Stimulated activated naive CD8-positive, alpha-beta T cell treated with anti-CD3 and anti-CD28 coated beads, Interleukin-15, amount 100 ng/mL, for 72 hours (primary cell): ENCODE data around the gene EHD4.

ENCODE experiments used
- ATAC-seq: fragments of 150-1000 bp; cut with Tn5 transposase; 2 replicates; pipeline ENCODE4 v1.10.0; 2021; ENCODE audit warnings: mild to moderate bottlenecking, moderate library complexity
- DNase-seq, 2 donors: peaks; one replicate each; pipeline ENCODE4 v3.0.0; 2021 to 2022
- H3K27ac Mint-ChIP-seq, 2 donors: one replicate each; pipeline ENCODE4 v1.8.0; 2022; ENCODE audit warnings: mild to moderate bottlenecking in 2 of 2, mixed read lengths in 2 of 2, moderate library complexity in 2 of 2
- H3K27me3 Mint-ChIP-seq: one replicate; pipeline ENCODE4 v1.8.0; 2022; ENCODE audit warnings: mixed read lengths
- H3K4me1 Mint-ChIP-seq: one replicate; pipeline ENCODE4 v1.8.0; 2022; ENCODE audit warnings: mild to moderate bottlenecking, mixed read lengths
- H3K4me3 Mint-ChIP-seq, 2 donors: one replicate each; pipeline ENCODE4 v1.8.0; 2022; ENCODE audit warnings: mild to moderate bottlenecking in 2 of 2, mixed read lengths in 2 of 2, moderate library complexity in 1 of 2
- H3K9me3 Mint-ChIP-seq, 2 donors: one replicate each; pipeline ENCODE4 v1.8.0; 2022; ENCODE audit warnings: mixed read lengths in 2 of 2

The EHD4 gene

DNA sequence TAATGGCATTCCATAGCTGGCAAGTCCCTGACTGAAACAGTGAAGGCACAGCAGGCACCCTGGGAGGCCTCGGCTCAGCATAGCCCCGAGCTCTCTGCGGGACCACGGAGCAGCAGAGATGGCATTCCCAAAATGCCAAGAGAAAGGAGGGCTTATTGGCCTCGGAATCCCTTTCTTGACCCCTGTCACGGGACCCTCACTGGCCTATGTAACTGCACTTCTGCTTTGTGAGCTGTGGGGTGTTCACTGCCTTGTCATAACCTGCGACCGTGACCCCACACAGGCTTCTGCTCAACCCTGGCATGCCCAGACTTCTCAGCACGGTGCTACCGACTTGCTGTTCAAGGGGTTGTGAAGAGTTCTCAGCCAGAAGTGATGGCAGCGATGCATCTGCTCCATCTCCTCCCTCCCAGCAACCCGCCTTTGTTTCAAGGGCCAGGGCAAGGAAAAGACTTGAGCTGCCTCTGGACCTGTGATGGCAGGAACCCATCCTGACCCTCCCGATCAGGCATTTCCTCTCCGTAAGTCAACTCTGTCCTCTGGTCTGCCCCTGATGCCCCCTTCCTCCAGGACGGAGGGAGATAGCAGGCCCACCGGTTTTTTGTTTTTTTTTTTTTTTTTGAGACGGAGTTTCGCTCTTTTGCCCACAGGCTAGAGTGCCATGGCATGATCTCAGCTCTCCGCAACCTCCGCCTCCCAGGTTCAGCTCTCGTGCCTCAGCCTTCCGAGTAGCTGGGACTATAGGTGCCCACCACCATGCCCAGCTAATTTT lies 30.5 kb downstream of the EHD4 start:
- no peak for DNase-seq
- Mint-ChIP-seq H3K9me3 (no peaks in the 10 kb centered on the region), H3K4me1 (peaks cover 29% of the 10 kb centered on the region), H3K4me3 (no peak overlapping the region), H3K27me3 (no peaks in the 10 kb centered on the region), H3K27ac (no peak overlapping the region)
- ATAC-seq: no peak

DNA sequence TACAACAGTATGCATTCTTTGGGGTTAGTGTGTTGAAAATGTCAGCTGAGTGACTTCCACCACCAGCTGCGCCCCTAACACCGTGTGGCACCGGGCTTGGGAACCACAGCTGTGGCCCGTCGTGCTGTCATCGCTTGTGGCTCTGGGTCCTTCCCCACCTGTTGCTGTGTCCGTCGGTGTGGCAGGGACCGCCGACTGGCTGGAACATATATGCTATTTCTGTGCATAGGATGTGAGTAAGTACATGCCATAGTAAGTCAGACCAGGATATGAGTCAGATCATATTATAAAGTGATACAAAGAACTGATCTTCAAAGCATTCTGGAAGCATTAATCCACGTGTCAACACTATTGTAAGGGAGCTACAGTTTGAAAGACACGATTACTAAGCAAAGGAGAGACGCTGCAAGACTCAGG lies 31.9 kb downstream of the EHD4 start:
- Mint-ChIP-seq H3K9me3 (no peaks in the 10 kb centered on the region), H3K27ac (peak overlapping the region in 1 of 2 donors; percentile 75), H3K27me3 (no peaks in the 10 kb centered on the region), H3K4me1 (peaks cover 43% of the 10 kb centered on the region), H3K4me3 (no peak overlapping the region)
- peak; percentile 7 to 56 for DNase-seq
- ATAC-seq: peak; percentile 77

DNA sequence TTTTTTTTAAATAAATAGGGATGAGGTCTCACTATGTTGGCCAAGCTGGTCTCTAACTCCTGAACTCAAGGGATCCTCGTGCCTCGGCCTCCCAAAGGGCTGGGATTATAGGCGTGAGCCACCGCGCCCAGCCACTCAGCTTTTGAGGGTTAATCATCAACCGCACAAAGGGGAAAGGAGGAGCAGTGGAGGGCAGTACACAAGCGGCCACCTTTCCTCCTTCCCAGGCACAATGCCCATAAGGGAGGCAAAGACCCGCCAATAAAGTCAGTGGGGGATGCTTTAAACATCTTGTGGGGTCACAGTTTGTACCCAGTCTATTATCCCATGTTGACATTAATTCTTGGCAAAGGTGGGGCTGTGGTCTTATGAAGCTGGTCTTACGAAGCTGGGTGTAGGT lies 32.4 kb downstream of the EHD4 start:
- Mint-ChIP-seq H3K27me3 (no peaks in the 10 kb centered on the region), H3K4me1 (peaks cover 47% of the 10 kb centered on the region), H3K9me3 (no peaks in the 10 kb centered on the region), H3K27ac (peak overlapping the region in 1 of 2 donors; percentile 20), H3K4me3 (no peak overlapping the region)
- no peak for DNase-seq
- no peak for ATAC-seq

DNA sequence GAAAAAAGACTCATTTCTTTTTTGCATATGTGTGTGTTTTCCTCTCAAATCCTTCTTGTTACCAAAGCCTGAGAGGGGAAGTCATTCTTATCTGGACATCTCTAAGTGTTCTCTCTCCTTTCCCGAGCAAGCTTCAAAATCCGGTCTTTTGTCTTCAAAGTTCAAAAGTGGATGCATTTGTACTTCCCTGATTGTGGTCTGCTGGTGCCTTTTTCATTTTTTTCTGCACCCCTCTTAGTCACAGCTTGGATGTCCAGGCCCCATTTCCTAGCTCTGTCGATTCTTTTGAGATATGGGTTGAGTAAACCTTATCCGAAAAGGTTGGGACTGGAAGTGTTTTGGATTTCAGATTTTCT lies 34.8 kb downstream of the EHD4 start:
- Mint-ChIP-seq H3K4me1 (peaks cover 72% of the 10 kb centered on the region), H3K27me3 (no peaks in the 10 kb centered on the region)

DNA sequence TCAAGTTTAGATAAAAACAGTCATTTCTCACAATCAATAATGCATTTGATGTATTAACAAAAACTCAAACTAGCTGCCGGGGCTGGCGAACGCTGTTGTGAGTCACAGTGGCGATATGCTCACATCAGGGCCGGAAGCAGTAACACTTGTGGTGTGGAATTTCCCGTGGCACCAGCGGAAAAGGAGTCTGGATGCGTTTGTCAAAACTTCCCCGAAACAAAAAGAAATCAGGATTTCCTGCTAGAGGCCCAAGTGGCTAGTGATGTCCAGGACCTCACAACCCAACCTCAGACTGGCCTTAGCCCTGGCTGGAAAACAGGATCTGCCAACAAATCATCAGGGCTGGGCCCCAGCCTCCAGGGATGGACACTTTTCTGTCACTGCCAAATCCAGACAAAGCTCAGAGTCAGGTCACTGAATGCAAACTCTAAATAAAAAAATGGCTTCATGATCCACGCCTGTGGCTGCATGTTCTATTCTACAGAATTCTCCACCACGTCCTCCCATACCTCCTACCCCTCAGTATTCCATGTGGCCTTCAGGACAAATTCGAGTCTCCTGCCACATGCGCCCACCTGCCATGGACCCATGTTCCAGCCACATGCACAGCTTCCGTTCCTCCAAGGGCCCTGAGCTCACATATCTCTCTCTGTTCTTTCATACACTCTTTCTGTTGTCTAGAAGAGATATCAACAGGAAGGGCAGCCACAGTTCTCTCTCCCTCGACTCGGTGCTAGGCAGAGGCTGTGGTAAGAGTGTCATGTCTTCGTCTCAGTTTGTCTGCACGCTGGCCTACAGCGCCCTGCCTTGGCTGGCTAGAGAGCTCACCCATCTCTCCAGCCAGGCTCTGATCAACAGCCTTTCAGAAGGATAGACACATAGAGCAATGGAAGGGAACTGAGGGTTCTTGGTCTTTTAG lies 35.4 kb downstream of the EHD4 start:
- Mint-ChIP-seq H3K27ac (peak overlapping the region; percentile 97 to 98), H3K4me1 (peaks cover 75% of the 10 kb centered on the region), H3K4me3 (peak overlapping the region; percentile 72 to 74), H3K27me3 (no peaks in the 10 kb centered on the region), H3K9me3 (no peaks in the 10 kb centered on the region)
- ATAC-seq (peak; percentile 82), DNase-seq (peak; percentile 52 to 75)

More for the DNA sequence above, 34.8 kb downstream of the EHD4 start:
- Mint-ChIP-seq H3K27ac (peak overlapping the region; percentile 97 to 98), H3K4me3 (peak overlapping the region; percentile 72 to 74), H3K9me3 (no peaks in the 10 kb centered on the region)
- no peak for DNase-seq
- ATAC-seq: no peak

DNA sequence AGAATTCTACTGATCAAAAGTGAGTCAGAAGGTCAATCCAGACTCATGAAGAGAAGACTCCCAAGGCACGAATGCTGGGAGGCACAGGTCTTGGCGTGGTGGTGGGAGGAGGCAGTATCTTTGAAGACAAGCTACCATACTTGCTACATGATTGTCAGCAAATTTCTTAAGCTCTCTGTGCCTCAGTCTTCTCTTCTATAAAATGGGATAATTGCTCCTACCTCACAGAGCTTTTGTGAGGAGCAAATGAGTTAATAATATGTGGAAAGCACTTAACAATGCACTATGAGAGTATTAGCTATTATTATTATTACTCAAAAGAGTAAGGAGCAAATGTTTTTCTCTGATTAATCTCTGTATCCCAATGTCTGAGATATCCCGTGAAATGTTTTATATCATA lies 36.2 kb downstream of the EHD4 start:
- H3K4me1 Mint-ChIP-seq: peaks cover 73% of the 10 kb centered on the region
- H3K4me3 Mint-ChIP-seq: peak overlapping the region; percentile 72 to 74

DNA sequence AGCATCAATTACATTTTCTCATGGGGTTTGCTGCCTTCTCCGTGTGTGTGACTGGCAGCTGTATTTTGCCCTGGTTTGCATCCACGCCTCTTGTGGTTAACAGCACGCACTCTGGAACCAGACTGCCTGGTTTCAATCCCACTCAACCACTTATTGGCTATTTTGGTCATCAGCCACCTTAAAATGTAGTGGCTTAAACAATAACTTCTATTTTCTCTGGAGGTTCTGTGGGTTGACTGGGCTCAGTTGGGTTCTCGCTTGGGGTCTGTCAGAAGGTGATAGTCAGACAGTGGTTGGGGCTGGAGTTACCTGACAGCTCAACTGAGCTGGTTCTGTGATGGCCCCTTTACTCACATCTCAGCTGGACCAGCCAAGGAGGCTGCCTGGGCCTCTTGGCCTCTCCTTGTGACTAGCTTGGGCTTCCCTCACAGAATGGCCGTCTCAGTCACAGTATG lies 36.8 kb downstream of the EHD4 start:
- H3K9me3 Mint-ChIP-seq: no peaks in the 10 kb centered on the region
- DNase-seq: peak; percentile 7 to 45
- ATAC-seq: peak; percentile 39
- H3K27me3 Mint-ChIP-seq: no peaks in the 10 kb centered on the region
- H3K4me3 Mint-ChIP-seq: peak overlapping the region; percentile 63 to 72
- H3K4me1 Mint-ChIP-seq: peaks cover 69% of the 10 kb centered on the region
- H3K27ac Mint-ChIP-seq: peak overlapping the region; percentile 97

More for the DNA sequence above, 36.2 kb downstream of the EHD4 start:
- Mint-ChIP-seq H3K27me3 (no peaks in the 10 kb centered on the region), H3K9me3 (no peaks in the 10 kb centered on the region), H3K27ac (peak overlapping the region; percentile 97 to 98)
- DNase-seq: no peak
- ATAC-seq: no peak

DNA sequence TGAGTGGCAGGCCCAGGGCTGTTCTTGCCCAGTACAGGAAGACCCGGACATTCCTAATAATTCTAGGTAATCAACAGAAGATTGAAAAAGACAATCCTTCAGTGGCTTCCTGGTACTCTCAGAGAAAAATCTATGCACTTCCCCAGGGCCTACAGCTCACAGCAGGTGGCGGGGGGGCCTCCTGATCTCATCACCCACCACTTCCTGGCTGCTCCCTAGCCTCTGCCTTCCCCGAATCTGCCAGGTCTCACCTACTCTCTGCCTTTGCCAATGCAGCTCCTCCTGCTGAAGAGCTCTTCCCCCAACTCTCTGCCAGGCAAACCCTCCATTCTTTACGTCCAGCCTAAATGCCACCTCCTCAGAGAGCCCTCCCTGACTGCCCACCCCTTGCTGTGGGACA lies 37.5 kb downstream of the EHD4 start:
- peaks cover 69% of the 10 kb centered on the region for H3K4me1 Mint-ChIP-seq
- peak overlapping the region; percentile 63 to 72 for H3K4me3 Mint-ChIP-seq
- no peaks in the 10 kb centered on the region for H3K27me3 Mint-ChIP-seq
- DNase-seq: peak; percentile 38 to 52
- H3K9me3 Mint-ChIP-seq: no peaks in the 10 kb centered on the region
- peak; percentile 72 for ATAC-seq
- H3K27ac Mint-ChIP-seq: peak overlapping the region; percentile 97

DNA sequence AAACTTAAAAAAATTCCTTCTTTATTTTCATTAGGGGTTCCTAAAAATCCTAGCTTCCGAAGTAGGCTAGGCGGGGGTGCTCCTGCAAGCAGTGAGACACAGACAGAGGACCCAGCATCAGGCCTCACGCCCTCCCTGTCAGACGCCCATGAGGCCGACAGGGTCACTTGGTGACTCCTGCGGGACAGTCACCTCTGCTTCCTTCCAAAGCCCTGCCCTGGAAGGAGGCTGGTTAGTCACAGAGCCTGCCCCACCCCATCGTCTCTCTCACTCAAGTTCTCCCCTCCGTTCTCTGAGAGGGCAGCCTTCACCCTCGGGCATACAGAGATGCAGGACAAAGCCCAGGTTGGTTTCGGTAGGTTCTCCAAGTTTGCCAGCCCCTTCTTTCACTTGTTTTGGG lies 38.6 kb downstream of the EHD4 start:
- DNase-seq (no peak), ATAC-seq (no peak)
- Mint-ChIP-seq H3K4me3 (no peak overlapping the region), H3K27ac (peak overlapping the region; percentile 43 to 97), H3K27me3 (no peaks in the 10 kb centered on the region), H3K9me3 (no peaks in the 10 kb centered on the region), H3K4me1 (peaks cover 80% of the 10 kb centered on the region)

DNA sequence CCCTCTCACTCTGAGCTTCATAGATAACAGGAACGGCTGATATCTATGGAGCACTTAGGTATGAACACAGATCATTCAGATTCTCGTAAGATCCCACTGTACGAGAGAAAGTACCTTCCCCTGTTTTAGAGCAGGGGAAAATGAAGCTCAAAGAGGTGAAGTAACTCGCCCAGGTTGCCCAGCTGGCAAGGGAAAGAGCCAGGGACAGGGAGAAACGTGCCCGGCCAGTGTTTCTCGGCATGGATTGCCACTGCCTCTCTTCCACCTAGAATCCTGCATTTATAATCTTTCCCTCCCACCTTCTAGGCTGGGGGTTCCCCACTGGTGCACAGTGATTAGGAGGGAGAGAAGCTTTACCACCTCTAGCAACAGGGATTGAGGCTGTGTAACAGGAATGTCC lies 39.0 kb downstream of the EHD4 start:
- H3K9me3 Mint-ChIP-seq: no peaks in the 10 kb centered on the region
- no peaks in the 10 kb centered on the region for H3K27me3 Mint-ChIP-seq
- DNase-seq (no peak), ATAC-seq (no peak)
- H3K4me3 Mint-ChIP-seq: no peak overlapping the region
- peak overlapping the region in 1 of 2 donors; percentile 19 for H3K27ac Mint-ChIP-seq
- peaks cover 84% of the 10 kb centered on the region for H3K4me1 Mint-ChIP-seq

DNA sequence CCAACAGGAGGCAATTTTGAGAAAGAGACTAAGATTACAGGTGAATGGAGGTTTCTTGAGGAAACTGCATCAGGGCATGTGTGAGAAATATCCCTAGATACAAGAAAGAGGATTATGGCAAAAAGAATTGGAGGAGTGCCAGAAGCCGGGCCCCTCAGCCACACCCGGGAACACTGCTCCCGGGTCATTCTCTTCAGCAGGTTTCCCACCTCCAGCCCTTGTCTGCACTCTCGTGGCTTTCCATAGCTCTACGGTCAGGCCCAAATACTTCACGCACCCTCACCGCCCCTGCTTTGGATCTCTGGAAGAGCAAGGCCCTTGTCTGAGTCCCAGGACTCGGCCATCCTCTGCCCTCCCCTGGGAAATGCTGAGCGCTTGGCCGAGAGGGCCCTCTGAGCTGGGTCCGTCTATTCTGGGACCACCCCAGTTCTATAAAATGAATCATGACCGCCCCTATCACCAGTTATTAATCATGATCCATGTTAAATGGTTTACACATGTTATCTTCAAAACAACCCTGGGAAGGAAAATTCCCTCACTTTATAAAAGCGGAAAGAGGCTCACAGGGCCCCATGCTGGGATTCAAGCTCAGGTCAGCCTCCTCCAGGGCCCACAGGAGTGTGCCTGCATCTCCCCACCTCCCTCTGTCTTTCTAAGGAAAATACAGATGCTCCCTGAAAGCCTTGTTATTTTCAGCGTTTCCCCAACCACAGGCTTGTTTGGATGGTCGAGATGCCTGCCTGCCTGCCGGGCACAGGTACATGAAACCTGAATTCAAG lies 39.7 kb downstream of the EHD4 start:
- peaks cover 83% of the 10 kb centered on the region for H3K4me1 Mint-ChIP-seq
- H3K27me3 Mint-ChIP-seq: no peaks in the 10 kb centered on the region
- no peak for ATAC-seq
- H3K27ac Mint-ChIP-seq: peak overlapping the region in 1 of 2 donors; percentile 19
- no peak overlapping the region for H3K4me3 Mint-ChIP-seq
- no peaks in the 10 kb centered on the region for H3K9me3 Mint-ChIP-seq
- no peak for DNase-seq

DNA sequence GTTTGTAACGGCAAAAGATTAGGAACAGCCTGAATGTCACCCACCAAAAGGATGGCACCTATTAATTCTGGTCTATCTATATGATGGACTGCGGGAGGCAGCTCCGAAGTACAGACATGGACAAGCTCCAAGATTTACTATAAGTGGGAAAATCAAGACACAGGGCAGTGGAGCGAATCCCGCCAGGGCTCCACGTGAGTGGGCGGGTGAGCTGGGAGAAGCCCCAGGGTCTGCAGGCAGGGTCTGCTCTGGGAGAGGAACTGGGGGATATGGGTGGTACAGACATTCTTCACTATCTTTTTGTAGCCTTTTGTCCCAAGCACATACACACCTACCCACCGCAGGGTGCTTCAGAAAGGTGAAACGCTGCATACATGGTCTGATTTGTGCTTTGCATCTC lies 40.3 kb downstream of the EHD4 start:
- Mint-ChIP-seq H3K9me3 (no peaks in the 10 kb centered on the region), H3K4me3 (no peak overlapping the region), H3K27ac (no peak overlapping the region), H3K4me1 (peaks cover 83% of the 10 kb centered on the region), H3K27me3 (no peaks in the 10 kb centered on the region)
- no peak for DNase-seq
- no peak for ATAC-seq

DNA sequence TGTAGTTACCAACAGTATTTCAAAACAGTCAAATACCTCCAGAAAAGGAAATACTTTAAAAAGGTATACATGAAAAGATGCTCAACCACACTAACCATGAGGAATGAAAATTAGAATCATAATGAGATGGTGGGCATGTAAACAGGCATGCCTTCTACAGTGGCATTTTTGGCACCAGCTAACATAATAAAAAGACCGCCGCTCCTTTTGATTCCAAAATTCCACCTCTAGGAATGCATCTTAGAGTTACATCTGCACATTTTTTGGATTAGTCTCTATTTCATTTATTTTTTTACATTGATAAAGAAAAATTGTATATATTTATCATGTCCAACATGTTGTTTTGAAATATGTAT lies 41.5 kb downstream of the EHD4 start:
- DNase-seq (no peak), ATAC-seq (no peak)
- Mint-ChIP-seq H3K27ac (no peak overlapping the region), H3K4me3 (no peak overlapping the region), H3K4me1 (peaks cover 83% of the 10 kb centered on the region), H3K9me3 (no peaks in the 10 kb centered on the region), H3K27me3 (no peaks in the 10 kb centered on the region)

DNA sequence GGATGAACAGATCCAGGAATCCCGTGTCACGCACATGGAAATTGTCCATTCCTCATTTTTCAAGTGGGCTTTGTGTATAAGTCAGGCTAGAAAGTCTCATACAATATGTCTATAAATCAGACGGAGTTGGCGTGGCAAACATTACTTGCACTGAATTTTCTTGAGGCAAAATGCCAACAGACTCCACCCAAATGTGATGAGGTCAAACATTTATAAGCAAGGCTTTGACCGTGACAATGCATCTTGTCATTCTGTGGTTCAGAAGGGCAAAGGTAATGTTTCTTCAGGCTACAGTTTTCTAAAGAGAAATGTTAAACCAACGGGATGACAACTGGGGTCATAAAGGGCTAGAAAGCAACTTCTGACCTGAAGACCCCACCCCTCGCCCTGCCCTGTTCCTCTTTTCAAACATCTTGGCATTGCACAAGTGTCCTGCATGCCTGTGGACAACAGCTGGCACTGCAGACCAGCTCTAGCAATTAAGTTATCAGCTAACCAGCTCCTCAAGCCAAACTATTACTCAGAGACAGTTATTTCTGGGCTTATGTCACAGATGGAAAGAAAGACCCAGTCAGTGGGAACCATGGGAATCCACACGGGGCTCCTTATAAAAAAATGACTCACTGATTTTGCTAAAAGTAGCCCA lies 42.0 kb downstream of the EHD4 start:
- no peak for DNase-seq
- Mint-ChIP-seq H3K4me1 (peaks cover 80% of the 10 kb centered on the region), H3K27me3 (no peaks in the 10 kb centered on the region), H3K27ac (no peak overlapping the region), H3K4me3 (no peak overlapping the region), H3K9me3 (no peaks in the 10 kb centered on the region)
- ATAC-seq: no peak
